DMS114 treated with DMSO at 0.1 percent for 48 hours (cell line): ENCODE measurements around the gene TRAFD1.
"Not testable (repeated sequence)": the region's sequence is repeated elsewhere in the genome, so short reads cannot be mapped to it uniquely, and the experiment has no call there.

Experiments
- DNase-seq: peaks from one replicate; lab custom pipeline; 2025; ENCODE audit not compliant: unreplicated experiment; lab: John Stamatoyannopoulos, UW

Gene TRAFD1, protein sequence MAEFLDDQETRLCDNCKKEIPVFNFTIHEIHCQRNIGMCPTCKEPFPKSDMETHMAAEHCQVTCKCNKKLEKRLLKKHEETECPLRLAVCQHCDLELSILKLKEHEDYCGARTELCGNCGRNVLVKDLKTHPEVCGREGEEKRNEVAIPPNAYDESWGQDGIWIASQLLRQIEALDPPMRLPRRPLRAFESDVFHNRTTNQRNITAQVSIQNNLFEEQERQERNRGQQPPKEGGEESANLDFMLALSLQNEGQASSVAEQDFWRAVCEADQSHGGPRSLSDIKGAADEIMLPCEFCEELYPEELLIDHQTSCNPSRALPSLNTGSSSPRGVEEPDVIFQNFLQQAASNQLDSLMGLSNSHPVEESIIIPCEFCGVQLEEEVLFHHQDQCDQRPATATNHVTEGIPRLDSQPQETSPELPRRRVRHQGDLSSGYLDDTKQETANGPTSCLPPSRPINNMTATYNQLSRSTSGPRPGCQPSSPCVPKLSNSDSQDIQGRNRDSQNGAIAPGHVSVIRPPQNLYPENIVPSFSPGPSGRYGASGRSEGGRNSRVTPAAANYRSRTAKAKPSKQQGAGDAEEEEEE

DNA sequence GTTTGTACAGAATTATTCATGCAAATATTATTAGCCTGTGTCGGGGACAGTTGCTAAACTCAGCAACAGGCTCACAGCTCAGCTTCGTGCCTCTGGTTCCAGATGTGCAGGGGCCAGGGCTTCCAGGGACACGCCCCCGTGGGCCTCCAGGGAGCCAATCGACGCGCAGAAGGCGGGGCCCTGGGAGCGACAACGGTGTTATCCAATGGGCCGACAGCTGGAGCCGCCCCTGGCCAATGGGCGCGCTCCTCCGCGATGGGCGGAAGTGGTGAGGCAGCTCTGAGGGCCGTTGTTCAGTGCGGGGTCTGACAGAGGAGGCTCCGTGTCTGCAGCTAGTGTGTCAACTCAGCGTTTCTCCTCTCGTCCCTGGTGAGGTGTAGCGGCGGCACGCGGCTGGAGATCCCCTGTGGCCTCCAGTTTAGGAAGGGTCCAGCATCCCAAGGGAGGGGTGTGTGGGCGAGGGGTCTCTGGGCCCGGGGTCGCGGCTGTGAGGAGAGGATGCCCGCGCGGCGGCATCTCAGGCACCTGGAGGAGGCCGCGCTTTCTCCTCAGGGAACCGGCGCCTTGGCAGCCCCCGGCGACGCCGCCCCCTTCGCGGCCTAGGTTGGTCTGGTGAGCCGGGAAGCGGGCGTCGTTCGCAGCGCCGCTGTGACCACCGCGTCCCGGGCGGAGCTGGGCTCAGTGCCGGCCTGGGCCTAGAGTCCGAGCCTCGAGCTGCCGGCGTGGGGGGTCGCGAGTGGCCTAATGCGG, at the start of gene TRAFD1:
Gene TRAFD1 (plus strand): TSS at position 311 of the 750 bp plus-strand sequence. CDS start 4,963 bp downstream, outside the sequence.
- DNase-seq: peak; percentile 94

DNA sequence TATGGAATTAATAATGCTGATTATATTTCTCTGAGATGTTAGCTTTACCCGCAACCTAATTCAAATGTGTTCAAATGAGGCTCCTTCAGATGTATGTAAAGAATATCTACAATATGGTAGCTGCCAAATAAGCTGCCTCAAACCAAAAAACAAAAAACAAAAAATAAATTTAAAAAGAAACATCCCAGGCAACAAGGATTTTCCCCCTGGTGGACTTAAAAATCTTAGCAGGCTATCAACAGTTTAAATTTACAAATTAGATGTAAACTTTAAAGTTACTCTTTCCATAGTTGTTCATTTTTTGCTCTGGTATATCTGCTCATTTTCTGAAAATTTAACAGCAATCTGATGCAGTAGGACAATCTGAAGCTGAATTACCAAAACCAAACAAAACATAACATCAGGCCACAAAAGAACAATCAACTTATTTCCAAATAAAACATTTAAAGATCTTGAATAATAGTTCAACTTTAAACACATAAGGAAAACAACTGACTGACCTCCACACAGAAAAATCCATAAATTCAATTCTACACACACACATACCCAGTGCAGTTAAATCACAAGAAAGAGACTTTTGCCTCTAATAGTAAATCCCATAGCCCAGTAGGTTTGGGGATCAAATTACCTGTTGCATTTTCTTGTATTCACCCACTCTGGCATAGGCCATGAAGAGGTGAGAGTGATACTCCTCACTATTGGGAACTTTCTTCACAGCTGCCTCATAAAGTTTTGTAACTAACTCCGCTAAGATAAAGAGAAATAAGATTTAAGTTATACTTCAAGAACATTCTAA, 38.1 kb upstream of the TRAFD1 start:
- no peak for DNase-seq

DNA sequence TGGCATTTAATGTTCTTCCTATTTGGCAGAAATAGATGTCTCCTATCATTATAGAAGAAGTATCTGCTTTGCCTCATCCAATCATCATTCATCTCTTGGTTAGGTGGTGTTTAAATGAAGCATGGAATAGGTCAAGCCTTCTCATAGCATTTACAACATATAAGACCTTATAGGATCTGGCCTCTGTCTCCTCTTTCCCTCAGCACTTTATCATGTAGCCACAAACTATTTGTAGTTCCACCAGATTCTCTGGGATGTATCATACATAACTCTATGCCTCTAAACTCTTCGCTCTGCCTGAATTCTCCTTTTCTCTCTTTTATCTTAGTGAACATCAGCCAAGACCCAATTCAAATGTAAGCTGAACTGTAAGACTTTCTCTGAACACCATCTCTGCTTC, 37.5 kb upstream of the TRAFD1 start:
- DNase-seq: no peak

DNA sequence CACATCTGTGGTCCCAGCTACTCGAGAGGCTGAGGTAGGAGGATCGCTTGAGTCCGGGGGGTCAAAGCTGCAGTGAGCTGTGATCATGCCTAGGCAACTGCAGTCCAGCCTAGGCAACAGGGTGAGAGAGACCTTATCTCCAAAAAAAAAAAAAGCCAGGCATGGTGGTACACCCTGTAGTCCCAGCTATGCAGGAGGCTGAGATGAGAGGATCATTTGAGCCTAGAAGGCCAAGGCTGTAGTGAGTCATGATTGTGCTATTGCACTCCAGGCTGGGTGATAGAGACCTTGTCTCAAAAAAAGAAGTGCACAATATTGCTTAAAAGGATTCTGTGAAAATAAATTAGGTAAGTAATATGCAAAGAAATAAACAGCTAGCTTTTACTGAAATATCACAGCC, 33.8 kb upstream of the TRAFD1 start:
- DNase-seq: no peak

DNA sequence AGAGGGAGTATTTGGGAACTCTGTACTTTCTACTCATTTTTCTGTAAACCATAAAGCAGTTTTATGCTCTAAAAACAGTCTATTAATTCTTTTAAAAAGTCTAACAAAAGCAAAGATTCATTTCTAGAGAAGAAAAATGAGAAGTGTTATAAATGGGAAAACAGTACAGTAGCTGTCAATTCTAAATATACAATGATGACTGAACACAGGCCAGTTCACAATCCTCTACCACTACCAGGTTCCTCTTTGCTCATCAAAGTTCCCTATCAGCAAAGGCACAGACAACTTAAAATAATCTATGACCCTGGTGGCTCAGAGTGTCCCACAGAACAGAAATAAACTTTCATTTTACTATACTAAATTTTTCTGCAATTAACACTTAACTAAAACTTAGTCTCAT, 29.3 kb upstream of the TRAFD1 start:
- DNase-seq: no peak

DNA sequence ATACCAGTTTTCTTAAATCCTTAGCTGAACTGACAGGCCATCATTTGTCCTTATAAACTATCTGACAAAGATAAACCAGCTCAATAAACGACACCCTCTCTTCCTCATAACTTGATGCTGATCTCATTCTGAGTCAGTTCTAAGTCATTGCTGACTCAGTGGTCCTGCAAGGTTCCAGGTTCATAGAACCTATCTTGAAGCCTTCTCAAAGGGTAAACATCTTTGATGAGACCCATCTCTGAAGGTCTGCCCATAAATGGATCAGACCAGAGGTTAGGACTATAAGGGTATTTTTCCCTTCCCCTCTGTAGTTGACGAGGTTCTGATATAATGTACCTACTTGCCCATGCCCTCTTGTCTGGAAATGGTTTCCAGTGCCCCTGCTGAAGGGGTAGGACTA, 28.7 kb upstream of the TRAFD1 start:
- DNase-seq: no peak

DNA sequence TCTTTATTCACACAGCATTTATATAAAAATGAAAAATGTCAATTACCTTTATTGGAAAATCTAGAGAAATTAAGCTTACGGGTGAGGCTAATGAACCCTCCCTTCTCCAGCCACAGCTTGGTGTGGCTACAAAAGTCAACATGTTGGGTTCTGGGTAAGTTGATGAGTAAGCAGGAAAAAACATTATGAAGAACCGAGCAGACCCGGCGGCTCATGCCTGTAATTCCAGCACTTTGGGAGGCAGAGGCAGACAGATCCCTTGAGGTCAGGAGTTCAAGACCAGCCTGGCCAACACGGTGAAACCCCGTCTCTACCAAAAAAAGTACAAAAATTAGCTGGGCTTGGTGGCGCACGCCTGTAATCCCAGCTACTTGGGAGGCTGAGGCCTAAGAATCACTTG, 27.7 kb upstream of the TRAFD1 start:
- no peak for DNase-seq

DNA sequence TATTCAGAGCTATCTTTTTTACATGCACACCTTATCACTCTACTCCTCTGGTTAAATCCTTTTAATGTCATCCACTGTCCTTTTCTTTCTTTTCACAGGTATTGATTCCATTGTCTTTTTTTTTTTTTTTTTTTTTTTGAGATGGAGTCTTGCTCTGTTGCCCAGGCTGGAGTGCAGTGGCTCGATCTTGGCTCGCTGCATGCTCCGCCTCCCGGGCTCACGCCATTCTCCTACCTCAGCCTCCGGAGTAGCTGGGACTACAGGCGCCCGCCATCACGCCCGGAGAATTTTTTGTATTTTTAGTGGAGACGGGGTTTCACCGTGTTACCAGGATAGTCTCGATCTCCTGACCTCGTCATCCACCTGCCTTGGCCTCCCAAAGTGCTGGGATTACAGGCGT, 24.9 kb upstream of the TRAFD1 start:
- not testable (repeated sequence) for DNase-seq

DNA sequence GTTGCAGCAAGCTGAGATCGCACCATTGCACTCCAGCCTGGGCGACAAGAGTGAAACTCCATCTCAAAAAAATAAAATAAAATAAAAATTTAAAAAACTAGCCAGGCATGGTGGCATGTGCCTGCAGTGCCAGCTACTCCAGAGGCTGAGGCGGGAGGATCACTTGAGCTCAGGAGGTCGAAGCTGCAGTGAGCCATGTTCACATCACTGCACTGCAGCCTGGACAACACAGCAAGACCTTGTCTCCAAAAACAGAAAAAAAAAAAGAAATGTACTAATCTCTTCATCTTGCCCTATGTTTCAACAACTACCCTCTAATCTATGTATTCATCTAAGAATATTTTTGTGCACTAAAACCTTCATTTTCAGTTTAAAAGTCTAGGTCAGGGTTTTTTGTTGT, 23.2 kb upstream of the TRAFD1 start:
- DNase-seq: no peak

DNA sequence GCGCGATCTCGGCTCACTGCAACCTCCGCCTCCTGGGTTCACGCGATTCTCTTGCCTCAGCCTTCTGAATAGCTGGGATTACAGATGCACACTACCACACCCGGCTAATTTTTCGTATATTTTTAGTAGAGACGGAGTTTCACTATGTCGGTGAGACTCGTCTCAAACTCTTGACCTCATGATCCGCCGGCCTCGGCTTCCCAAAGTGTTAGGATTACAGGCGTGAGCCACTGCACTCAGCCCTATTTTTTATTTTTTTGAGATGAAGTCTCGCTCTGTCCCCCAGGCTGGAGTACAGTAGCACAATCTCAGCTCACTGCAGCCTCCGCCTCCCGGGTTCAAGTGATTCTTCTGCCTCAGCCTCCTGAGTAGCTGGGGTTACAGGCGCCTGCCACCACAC, 22.6 kb upstream of the TRAFD1 start:
- not testable (repeated sequence) for DNase-seq

DNA sequence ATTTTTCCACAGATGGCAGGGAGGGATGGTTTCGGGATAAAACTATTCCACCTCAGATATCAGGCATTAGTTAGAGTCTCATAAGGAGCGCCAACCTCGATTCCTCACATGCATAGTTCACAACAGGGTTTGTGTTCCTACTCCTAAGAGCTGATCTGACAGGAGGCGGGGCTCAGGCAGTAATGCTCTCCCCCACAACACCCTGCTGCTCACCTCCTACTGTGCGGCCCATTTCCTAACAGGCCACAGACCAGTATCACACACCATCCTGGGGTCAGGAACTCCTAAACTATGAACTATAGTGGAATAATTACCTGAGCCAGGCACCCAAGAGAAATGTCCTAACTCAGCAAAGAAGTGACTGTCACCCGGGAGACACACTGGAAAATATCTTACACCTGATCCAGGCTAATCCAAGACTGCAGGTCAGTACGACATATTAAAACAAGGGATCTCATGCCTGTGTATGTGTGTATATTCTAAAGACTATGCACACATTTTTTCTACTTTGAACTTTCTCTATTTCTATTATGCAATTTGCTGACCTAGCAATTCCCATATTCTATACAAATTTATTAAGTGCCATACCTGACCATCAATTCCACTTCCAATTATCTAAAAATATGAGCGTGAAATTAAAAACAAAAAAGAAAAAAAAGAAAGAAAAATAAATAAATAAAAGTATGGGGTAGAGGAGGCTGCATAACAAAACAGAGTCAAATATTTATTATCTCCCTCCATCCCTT, 21.4 kb upstream of the TRAFD1 start:
- no peak for DNase-seq

DNA sequence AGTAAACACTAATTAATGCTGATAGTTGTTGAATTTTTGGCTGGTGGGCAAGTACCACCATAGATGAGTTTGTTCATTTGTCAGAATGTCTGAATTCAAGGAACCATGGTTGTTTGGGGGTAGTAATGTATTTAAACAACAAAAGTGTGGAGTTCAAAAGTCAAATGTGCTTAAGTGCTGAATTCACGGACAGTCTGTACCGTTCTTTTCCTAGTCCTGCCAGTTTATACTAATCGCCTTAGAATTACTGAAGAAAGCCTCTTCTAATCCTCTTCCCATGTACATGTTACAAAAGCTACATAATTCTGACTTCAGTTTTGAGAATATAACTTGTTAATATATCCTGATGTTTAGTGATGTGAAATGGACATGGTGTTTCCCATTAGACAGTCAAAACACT, 19.5 kb upstream of the TRAFD1 start:
- DNase-seq: no peak

DNA sequence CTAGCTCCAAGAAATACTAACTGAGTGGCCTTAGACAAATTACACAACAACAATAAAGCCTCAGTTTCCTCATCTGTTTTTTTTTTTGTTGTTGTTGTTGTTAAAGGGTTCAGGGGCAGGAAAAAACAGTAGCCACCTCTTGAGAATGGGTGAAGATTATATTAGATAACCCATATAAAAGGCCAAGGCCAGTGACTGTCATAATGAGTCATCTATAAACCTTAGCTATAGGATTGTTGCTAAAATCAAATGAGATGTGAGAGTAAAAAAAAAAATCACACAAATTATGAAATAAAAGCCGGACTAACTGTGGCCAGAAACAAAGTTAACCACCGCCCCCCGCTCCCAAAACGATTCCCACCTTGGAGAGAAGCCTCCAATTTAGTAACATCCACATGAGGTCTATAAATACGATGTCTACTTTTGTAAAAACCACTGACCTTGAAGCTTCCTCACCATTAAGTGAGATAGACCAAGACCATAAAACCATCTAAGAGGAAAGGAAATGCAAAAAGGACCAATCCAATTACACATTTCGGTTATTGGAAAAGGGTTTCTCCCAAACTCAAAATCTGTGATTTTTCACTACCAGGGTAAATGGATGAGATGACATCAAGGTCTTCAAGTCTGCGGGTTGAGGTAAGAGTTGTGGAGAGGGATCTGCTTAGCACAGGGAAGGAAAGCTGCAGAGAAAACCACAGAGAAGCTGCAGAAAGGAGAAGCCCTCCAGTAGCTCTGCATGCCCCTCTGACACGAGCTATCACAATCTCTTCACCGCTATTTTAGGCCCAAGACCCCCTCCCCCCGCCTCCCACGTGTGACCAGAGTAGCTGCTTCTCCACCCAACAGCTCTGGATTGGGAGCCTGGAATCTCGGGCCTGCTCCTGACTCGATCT, 17.8 kb upstream of the TRAFD1 start:
- no peak for DNase-seq

DNA sequence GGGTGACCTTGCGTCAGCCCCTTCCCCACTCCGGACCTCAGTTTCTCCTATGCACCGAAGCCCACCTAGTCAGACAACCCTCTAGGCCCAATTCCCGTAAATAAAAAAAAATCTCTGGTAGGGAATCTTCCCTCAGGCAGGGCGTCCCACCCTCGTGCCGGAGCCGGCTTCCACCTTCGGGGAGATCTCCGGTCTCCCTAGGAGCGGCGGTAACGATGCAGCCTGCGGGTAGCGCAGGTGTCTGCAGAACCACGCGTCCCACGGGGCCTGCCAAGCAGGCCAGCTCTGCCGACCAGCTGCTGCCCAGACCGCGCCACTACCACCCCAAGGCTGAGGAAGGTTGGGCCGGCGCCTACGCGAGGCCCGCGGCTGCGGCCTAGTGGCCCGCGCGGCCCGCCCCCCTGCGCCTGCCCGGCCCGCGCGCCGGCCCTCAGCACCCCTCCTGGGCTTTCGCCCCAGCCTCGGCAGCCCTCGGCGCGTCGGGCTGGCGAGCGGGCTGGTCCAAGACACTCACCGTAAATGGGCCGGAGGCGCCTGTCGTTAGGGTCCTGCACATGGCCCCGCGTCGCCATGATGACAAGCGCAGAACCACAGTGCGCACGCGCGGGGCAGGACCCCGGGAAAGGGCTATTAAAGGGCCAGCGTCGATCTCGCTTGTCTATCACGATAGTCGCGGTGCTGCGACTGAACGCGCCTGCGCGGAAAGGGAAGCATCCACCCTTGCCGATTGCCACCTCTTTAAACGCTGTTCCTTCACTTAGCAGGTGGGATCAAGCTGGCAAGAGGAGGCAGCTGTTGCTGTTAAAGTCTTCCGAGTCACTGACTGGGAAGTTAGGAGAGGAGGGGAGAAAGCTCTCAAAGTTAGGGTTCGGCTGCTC, 16.9 kb upstream of the TRAFD1 start, which contains the start of gene NAA25:
Gene NAA25 (minus strand): TSS at position 582 of the 878 bp plus-strand sequence. CDS start 10 bp downstream, at position 572.
- DNase-seq: peak; percentile 89

DNA sequence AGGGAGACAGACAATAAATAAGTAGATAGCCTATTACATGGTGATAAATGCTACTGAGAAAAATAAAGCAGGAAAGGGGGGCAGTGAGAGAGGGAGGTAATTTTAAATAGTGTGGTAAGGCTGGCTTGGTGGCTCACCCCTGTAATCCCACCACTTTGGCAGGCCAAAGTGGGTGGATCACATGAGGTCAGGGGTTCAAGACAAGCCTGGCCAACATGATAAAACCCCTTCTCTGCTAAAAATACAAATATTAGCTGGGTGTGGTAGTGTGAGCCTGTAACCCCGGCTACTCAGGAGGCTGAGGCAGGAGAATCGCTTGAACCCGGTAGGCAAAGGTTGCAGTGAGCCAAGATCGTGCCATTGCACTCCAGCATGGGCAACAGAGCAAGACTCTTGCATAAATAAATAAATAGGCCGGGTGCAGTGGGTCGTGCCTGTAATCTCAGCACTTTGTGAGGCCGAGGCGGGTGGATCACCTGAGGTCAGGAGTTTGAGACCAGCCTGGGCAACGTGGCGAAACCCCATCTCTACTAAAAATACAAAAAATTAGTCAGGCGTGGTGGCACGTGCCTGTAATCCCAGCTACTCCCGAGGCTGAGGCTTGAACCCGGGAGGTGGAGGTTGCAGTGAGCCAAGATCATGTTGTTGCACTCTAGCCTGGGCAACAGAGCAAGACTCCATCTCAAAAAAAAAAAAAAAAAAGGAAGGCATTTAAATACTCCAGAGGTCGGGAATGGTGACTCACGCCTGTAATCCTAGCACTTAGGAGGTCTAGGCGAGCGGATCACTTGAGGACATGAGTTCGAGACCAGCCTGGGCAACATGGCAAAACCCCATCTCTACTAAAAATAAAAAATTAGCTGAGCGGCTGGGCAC, 14.3 kb upstream of the TRAFD1 start:
- DNase-seq: not testable (repeated sequence)

DNA sequence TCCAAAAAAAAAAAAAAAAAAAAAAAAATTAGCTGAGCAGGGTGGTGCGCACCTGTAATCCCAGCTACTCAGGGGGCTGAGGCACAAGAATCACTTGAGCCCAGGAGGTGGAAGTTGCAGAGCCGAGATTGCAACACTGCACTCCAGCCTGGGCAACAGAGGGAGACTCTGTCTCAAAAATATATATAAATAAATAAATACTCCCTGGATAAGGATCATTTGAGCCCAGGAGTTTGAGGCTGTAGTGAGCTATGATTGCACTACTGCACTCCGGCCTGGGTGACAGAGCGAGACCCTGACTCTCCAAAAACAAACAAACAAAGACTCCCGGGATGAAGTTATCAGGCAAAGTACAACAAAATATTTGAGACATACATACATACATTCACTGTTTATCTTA, 13.4 kb upstream of the TRAFD1 start:
- DNase-seq: no peak

DNA sequence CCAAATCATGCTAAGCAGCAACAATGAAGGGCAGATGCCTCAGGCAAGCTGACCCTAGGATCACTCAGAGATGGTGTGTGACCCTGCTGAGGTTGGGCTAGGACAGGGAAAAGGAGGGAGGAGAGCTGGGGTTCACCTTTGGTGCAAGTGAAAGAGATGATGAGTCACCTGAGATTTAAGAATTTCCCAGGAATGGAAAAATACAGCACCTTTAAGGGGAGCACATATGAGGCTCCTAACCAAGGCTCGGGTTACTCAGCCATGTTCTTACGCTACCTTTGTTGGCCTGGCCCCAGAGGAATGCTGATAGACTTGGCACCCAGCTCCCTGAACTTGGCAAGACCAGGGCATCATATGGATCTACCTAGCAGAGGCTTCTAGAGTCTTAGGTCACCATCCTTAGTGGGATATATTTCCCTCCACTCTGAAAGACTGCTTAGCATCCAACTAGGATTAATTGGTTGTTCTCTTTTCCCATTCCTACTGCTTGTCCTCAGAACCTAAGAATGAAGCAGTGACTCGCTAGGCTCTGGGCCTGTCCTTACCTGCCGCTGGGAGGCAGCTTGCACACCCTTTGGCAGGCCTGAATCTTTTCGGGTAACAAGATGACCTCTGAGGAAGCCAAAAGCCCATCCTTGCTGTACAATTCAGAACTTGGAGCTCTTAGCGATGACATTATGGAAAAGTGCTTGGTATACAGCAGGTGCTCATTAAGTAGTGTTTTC, 12.8 kb upstream of the TRAFD1 start:
- DNase-seq: no peak
